Progenitor cell of endocrine pancreas (in vitro differentiated cells): ENCODE data around the gene PCDHB8. TPM values are rescaled to one million over a fixed set of nuclear protein-coding genes. Genes with fewer than 3 reads are reported as not detected.
"Not testable (repeated sequence)": the region's sequence is repeated elsewhere in the genome, so short reads cannot be mapped to it uniquely, and the experiment has no call there.

ENCODE experiments used
- DNase-seq: peaks from one replicate; pipeline ENCODE4 v3.0.0; 2021; ENCODE audit warnings: low spot score; ENCODE audit not compliant: unreplicated experiment
- H3K27ac Mint-ChIP-seq: 2 replicates; pipeline ENCODE4 v1.8.0; 2021; ENCODE audit warnings: mild to moderate bottlenecking, moderate library complexity, mixed read lengths
- H3K27me3 Mint-ChIP-seq: 2 replicates; pipeline ENCODE4 v1.8.0; 2021; ENCODE audit warnings: mixed read lengths
- H3K36me3 Mint-ChIP-seq: 2 replicates; pipeline ENCODE4 v1.8.0; 2022; ENCODE audit warnings: mixed read lengths; ENCODE audit not compliant: insufficient read depth
- H3K4me1 Mint-ChIP-seq: 2 replicates; pipeline ENCODE4 v1.8.0; 2021; ENCODE audit warnings: low read depth, mixed read lengths
- H3K4me3 Mint-ChIP-seq: 2 replicates; pipeline ENCODE4 v1.8.0; 2021; ENCODE audit warnings: low read depth, mild to moderate bottlenecking, moderate library complexity, mixed read lengths
- H3K9me3 Mint-ChIP-seq: 2 replicates; pipeline ENCODE4 v1.8.0; 2021; ENCODE audit warnings: low read depth, mixed read lengths
- CTCF ChIP-seq: fragments of 200-600 bp; sonication (generic); IDR thresholded peaks from one replicate; pipeline ENCODE4 v1.5.0; 2021; ENCODE audit warnings: antibody characterized with exemption, mild to moderate bottlenecking; ENCODE audit not compliant: unreplicated experiment
- total RNA-seq: library from RNA; stranded (reverse); gene quantifications from 2 replicates; pipeline ENCODE4 v1.2.1, GENCODE V29; 2021

PCDHB8 gene
- total RNA-seq, 1 donor from 2014 or later, result 2.0 TPM

- no peaks in the 10 kb centered on the region for H3K4me1 Mint-ChIP-seq
- H3K4me3 Mint-ChIP-seq, result peak within 1 kb of the TSS; percentile 63
- DNase-seq, result no peak
- H3K9me3 Mint-ChIP-seq, result peaks cover 34% of the 10 kb centered on the region
- H3K27me3 Mint-ChIP-seq, result no peaks in the 10 kb centered on the region
- TF ChIP-seq CTCF, result peak; percentile 32
- peak within 1 kb of the TSS; percentile 83 for H3K27ac Mint-ChIP-seq
- H3K36me3 Mint-ChIP-seq, result peaks cover 27% of the 10 kb centered on the region
These were observed 22.0 kb downstream of the PCDHB8 start, which contains the start of gene PCDHB11 for GRCh38 chr5:141199359-141200235. TSS of gene PCDHB11 (plus strand) at chr5:141199627. CDS start at chr5:141199775, 148 bp downstream.

GRCh38 chr5:141201126-141201525 is 23.5 kb downstream of the PCDHB8 start:
- H3K4me3 Mint-ChIP-seq, H3K27me3 Mint-ChIP-seq, DNase-seq, H3K4me1 Mint-ChIP-seq, H3K27ac Mint-ChIP-seq: not testable (repeated sequence)
- H3K9me3 Mint-ChIP-seq, result peaks cover 30% of the 10 kb centered on the region
- H3K36me3 Mint-ChIP-seq, result peaks cover 26% of the 10 kb centered on the region

- Mint-ChIP-seq H3K4me3 (peak overlapping the region; percentile 19), H3K9me3 (peaks cover 24% of the 10 kb centered on the region), H3K36me3 (peaks cover 24% of the 10 kb centered on the region)
- H3K4me1 Mint-ChIP-seq, H3K27ac Mint-ChIP-seq, DNase-seq, H3K27me3 Mint-ChIP-seq: not testable (repeated sequence)
These were observed 24.1 kb downstream of the PCDHB8 start for GRCh38 chr5:141201646-141202045.

GRCh38 chr5:141208478-141208877 is 30.9 kb downstream of the PCDHB8 start, which contains the start of gene PCDHB12:
TSS of gene PCDHB12 (plus strand) at chr5:141208719. CDS start at chr5:141208908, 189 bp downstream.
- Mint-ChIP-seq H3K27ac (peak within 1 kb of the TSS; percentile 76), H3K4me1 (no peaks in the 10 kb centered on the region), H3K9me3 (peaks cover 30% of the 10 kb centered on the region), H3K4me3 (peak within 1 kb of the TSS; percentile 74), H3K36me3 (peaks cover 25% of the 10 kb centered on the region), H3K27me3 (no peaks in the 10 kb centered on the region)
- DNase-seq, result no peak
- TF ChIP-seq CTCF, result peak; percentile 41

GRCh38 chr5:141210281-141210680 is 32.7 kb downstream of the PCDHB8 start:
- not testable (repeated sequence) for H3K4me3 Mint-ChIP-seq, DNase-seq, H3K27me3 Mint-ChIP-seq, H3K4me1 Mint-ChIP-seq, H3K27ac Mint-ChIP-seq
- H3K9me3 Mint-ChIP-seq, result peaks cover 38% of the 10 kb centered on the region
- H3K36me3 Mint-ChIP-seq, result peaks cover 36% of the 10 kb centered on the region

- not testable (repeated sequence) for H3K4me1 Mint-ChIP-seq, H3K27me3 Mint-ChIP-seq, DNase-seq, H3K4me3 Mint-ChIP-seq, H3K27ac Mint-ChIP-seq
- Mint-ChIP-seq H3K9me3 (peaks cover 39% of the 10 kb centered on the region), H3K36me3 (peaks cover 35% of the 10 kb centered on the region)
These were observed 33.3 kb downstream of the PCDHB8 start for GRCh38 chr5:141210849-141211248.

- Mint-ChIP-seq H3K9me3 (peaks cover 46% of the 10 kb centered on the region), H3K36me3 (peaks cover 45% of the 10 kb centered on the region), H3K4me3 (peak within 1 kb of the TSS; percentile 60)
- peak; percentile 23 for TF ChIP-seq CTCF
- H3K4me1 Mint-ChIP-seq, H3K27me3 Mint-ChIP-seq, DNase-seq, H3K27ac Mint-ChIP-seq: not testable (repeated sequence)
These were observed 36.2 kb downstream of the PCDHB8 start, which contains the start of gene PCDHB13 for GRCh38 chr5:141213656-141214339. TSS of gene PCDHB13 (plus strand) at chr5:141213919. CDS start at chr5:141214124, 205 bp downstream.

GRCh38 chr5:141214583-141214982 is 37.0 kb downstream of the PCDHB8 start:
- H3K27me3 Mint-ChIP-seq, H3K4me3 Mint-ChIP-seq, DNase-seq, H3K4me1 Mint-ChIP-seq, H3K27ac Mint-ChIP-seq: not testable (repeated sequence)
- H3K9me3 Mint-ChIP-seq, result peaks cover 45% of the 10 kb centered on the region
- H3K36me3 Mint-ChIP-seq, result peaks cover 43% of the 10 kb centered on the region

GRCh38 chr5:141215504-141215903 is 37.9 kb downstream of the PCDHB8 start:
- H3K4me3 Mint-ChIP-seq, H3K4me1 Mint-ChIP-seq, H3K27me3 Mint-ChIP-seq, DNase-seq, H3K27ac Mint-ChIP-seq: not testable (repeated sequence)
- H3K36me3 Mint-ChIP-seq, result peaks cover 40% of the 10 kb centered on the region
- H3K9me3 Mint-ChIP-seq, result peaks cover 45% of the 10 kb centered on the region
